CD4-positive, alpha-beta memory T cell (primary cell): ENCODE measurements around the gene FLT3. TPM values are rescaled to one million over a fixed set of nuclear protein-coding genes. Genes with fewer than 3 reads are reported as not detected.

Experiments used
- CTCF ChIA-PET: fragments of 350-600 bp; sonication (Branson Sonifier 250); formaldehyde crosslinking; loops from one replicate; lab custom pipeline; 2021; ENCODE audit warnings: inconsistent platforms; ENCODE audit not compliant: partially characterized antibody; lab: Charles Lee
- POLR2A ChIA-PET: fragments of 350-600 bp; sonication (Branson Sonifier 250); formaldehyde crosslinking; loops from one replicate; lab custom pipeline; 2021; ENCODE audit not compliant: partially characterized antibody; lab: Charles Lee
- DNase-seq, 5 donors: peaks; one replicate each; pipeline versions ENCODE4 v3.0.0 to v3.0.0-alpha.2; 2020 to 2022; ENCODE audit warnings: mixed read lengths in 1 of 5
- H3K27ac ChIP-seq: one replicate; pipeline ENCODE4 v1.7.0; 2013; ENCODE audit warnings: low read depth, low read length
- H3K27me3 ChIP-seq: 2 replicates; pipeline ENCODE4 v1.7.0; 2013; ENCODE audit warnings: mild to moderate bottlenecking, low read length, moderate library complexity; ENCODE audit not compliant: insufficient read depth
- H3K36me3 ChIP-seq: 2 replicates; pipeline ENCODE4 v1.7.0; 2013; ENCODE audit warnings: mild to moderate bottlenecking, low read length, moderate library complexity; ENCODE audit not compliant: insufficient read depth
- H3K4me1 ChIP-seq: 2 replicates; pipeline ENCODE4 v1.7.0; 2013; ENCODE audit warnings: mild to moderate bottlenecking, low read length, moderate library complexity; ENCODE audit not compliant: insufficient read depth
- H3K4me3 ChIP-seq, 2 donors: one replicate each; pipeline ENCODE4 v1.7.0; 2013; ENCODE audit warnings: low read length in 2 of 2, mild to moderate bottlenecking in 1 of 2
- H3K9me3 ChIP-seq, 2 donors: one replicate each; pipeline ENCODE4 v1.7.0; 2013; ENCODE audit warnings: low read length in 2 of 2, control low read depth in 1 of 2; ENCODE audit not compliant: control insufficient read depth in 1 of 2
- H3K27ac Mint-ChIP-seq, 7 donors: one replicate each; pipeline ENCODE4 v1.8.0; 2020 to 2021; ENCODE audit warnings: mixed read lengths in 7 of 7, mild to moderate bottlenecking in 6 of 7, inconsistent platforms in 3 of 7, moderate library complexity in 3 of 7
- H3K27me3 Mint-ChIP-seq, 2 donors: one replicate each; pipeline ENCODE4 v1.8.0; 2020 to 2021; ENCODE audit warnings: mixed read lengths in 2 of 2
- H3K36me3 Mint-ChIP-seq, 2 donors: one replicate each; pipeline ENCODE4 v1.8.0; 2020 to 2021; ENCODE audit warnings: mixed read lengths in 2 of 2, inconsistent platforms in 1 of 2, mild to moderate bottlenecking in 1 of 2
- H3K4me1 Mint-ChIP-seq, 4 donors: one replicate each; pipeline ENCODE4 v1.8.0; 2020 to 2021; ENCODE audit warnings: mixed read lengths in 4 of 4, mild to moderate bottlenecking in 1 of 4
- H3K4me3 Mint-ChIP-seq, 8 donors: one replicate each; pipeline ENCODE4 v1.8.0; 2020 to 2021; ENCODE audit warnings: mixed read lengths in 8 of 8, mild to moderate bottlenecking in 7 of 8, moderate library complexity in 6 of 8, inconsistent platforms in 3 of 8
- H3K9me3 Mint-ChIP-seq, 8 donors: one replicate each; pipeline ENCODE4 v1.8.0; 2020 to 2021; ENCODE audit warnings: mixed read lengths in 8 of 8, mild to moderate bottlenecking in 5 of 8, inconsistent platforms in 3 of 8, moderate library complexity in 1 of 8
- intact Hi-C: fragments of 100-400 bp; cut with micrococcal nuclease; formaldehyde crosslinking; loops from one replicate; pipeline ENCODE4 v1.15.1; 2023
- polyA plus RNA-seq, 2 donors: library from polyadenylated mRNA; unstranded; fragments of 300-500 nt; fragmentation: Illumina TruSeq; gene quantifications; one replicate each; pipeline ENCODE4 v1.2.3, GENCODE V29; 2021
- total RNA-seq, 2 experiments: library from RNA; stranded (reverse); gene quantifications; one replicate each; pipeline ENCODE4 v1.2.3, GENCODE V29; 2021

Gene FLT3
- total and polyA plus RNA-seq, 4 experiments from 2014 or later, result not detected

- Mint-ChIP-seq H3K27me3 (peaks cover 0 to 3% of the 10 kb centered on the region in 2 donors), H3K4me3 (no peak overlapping the region), H3K9me3 (peaks cover 0 to 2% (median 0%) of the 10 kb centered on the region in 8 donors), H3K4me1 (peaks cover 0 to 2% (median 0%) of the 10 kb centered on the region in 4 donors), H3K36me3 (no peaks in the 10 kb centered on the region), H3K27ac (no peak overlapping the region)
- DNase-seq, result no peak
- H3K9me3 ChIP-seq, result no peaks in the 10 kb centered on the region
- no peaks in the 10 kb centered on the region for H3K4me1 ChIP-seq
- H3K27me3 ChIP-seq, result no peaks in the 10 kb centered on the region
- intact Hi-C loops, result no loop called here
- H3K36me3 ChIP-seq, result no peaks in the 10 kb centered on the region
- H3K4me3 ChIP-seq, result no peak overlapping the region
- H3K27ac ChIP-seq, result no peak overlapping the region
- ChIA-PET CTCF (interaction anchor here (1.0 kb wide), 1 partner anchor 19 kb away, joined by 4 read pairs; no protein-coding TSS in a partner anchor), POLR2A (no interaction called here)
Observed at GRCh38 chr13:28002886-28003698, 97.3 kb downstream of the FLT3 start.

GRCh38 chr13:28001837-28002473, 98.4 kb downstream of the FLT3 start:
- Mint-ChIP-seq H3K36me3 (no peaks in the 10 kb centered on the region), H3K4me3 (no peak overlapping the region), H3K9me3 (peaks cover 0 to 2% (median 0%) of the 10 kb centered on the region in 8 donors), H3K27me3 (peaks cover 0 to 3% of the 10 kb centered on the region in 2 donors), H3K27ac (no peak overlapping the region), H3K4me1 (peaks cover 0 to 3% (median 0%) of the 10 kb centered on the region in 4 donors)
- intact Hi-C loops, result no loop called here
- DNase-seq, result no peak
- H3K27ac ChIP-seq, result no peak overlapping the region
- H3K36me3 ChIP-seq, result no peaks in the 10 kb centered on the region
- no peaks in the 10 kb centered on the region for H3K27me3 ChIP-seq
- H3K4me3 ChIP-seq, result no peak overlapping the region
- H3K4me1 ChIP-seq, result no peaks in the 10 kb centered on the region
- ChIA-PET POLR2A (no interaction called here), CTCF (interaction anchor here (1.0 kb wide), 1 partner anchor 18 kb away, joined by 4 read pairs; no protein-coding TSS in a partner anchor)
- no peaks in the 10 kb centered on the region for H3K9me3 ChIP-seq

GRCh38 chr13:28001049-28001448, 99.3 kb downstream of the FLT3 start:
- Histone ChIP-seq H3K4me3 (no peak overlapping the region), H3K36me3 (no peaks in the 10 kb centered on the region), H3K4me1 (no peaks in the 10 kb centered on the region), H3K27ac (no peak overlapping the region), H3K27me3 (no peaks in the 10 kb centered on the region), H3K9me3 (no peaks in the 10 kb centered on the region)
- intact Hi-C loops, result no loop called here
- ChIA-PET POLR2A (no interaction called here), CTCF (no interaction called here)
- DNase-seq, result no peak
- no peaks in the 10 kb centered on the region for H3K36me3 Mint-ChIP-seq
- H3K27me3 Mint-ChIP-seq, result peaks cover 0 to 3% of the 10 kb centered on the region in 2 donors
- H3K4me3 Mint-ChIP-seq, result no peak overlapping the region
- peaks cover 0 to 2% (median 0%) of the 10 kb centered on the region in 8 donors for H3K9me3 Mint-ChIP-seq
- H3K4me1 Mint-ChIP-seq, result peaks cover 0 to 3% (median 0%) of the 10 kb centered on the region in 4 donors
- no peak overlapping the region for H3K27ac Mint-ChIP-seq

GRCh38 chr13:28000567-28000966, 99.8 kb downstream of the FLT3 start:
- Mint-ChIP-seq H3K27me3 (peaks cover 0 to 3% of the 10 kb centered on the region in 2 donors), H3K4me1 (peaks cover 0 to 3% (median 0%) of the 10 kb centered on the region in 4 donors), H3K4me3 (no peak overlapping the region), H3K27ac (no peak overlapping the region), H3K36me3 (no peaks in the 10 kb centered on the region), H3K9me3 (peaks cover 0 to 2% (median 0%) of the 10 kb centered on the region in 8 donors)
- DNase-seq, result no peak
- H3K4me1 ChIP-seq, result no peaks in the 10 kb centered on the region
- H3K4me3 ChIP-seq, result no peak overlapping the region
- ChIA-PET POLR2A (no interaction called here), CTCF (no interaction called here)
- no peak overlapping the region for H3K27ac ChIP-seq
- intact Hi-C loops, result no loop called here
- no peaks in the 10 kb centered on the region for H3K27me3 ChIP-seq
- no peaks in the 10 kb centered on the region for H3K9me3 ChIP-seq
- no peaks in the 10 kb centered on the region for H3K36me3 ChIP-seq

- Histone ChIP-seq H3K27ac (no peak overlapping the region), H3K27me3 (no peaks in the 10 kb centered on the region), H3K9me3 (no peaks in the 10 kb centered on the region), H3K4me1 (no peaks in the 10 kb centered on the region), H3K36me3 (no peaks in the 10 kb centered on the region), H3K4me3 (no peak overlapping the region)
- Mint-ChIP-seq H3K27me3 (peaks cover 0 to 8% of the 10 kb centered on the region in 2 donors), H3K27ac (peak overlapping the region in 1 of 7 donors; percentile 13), H3K4me3 (no peak overlapping the region), H3K9me3 (peaks cover 0 to 2% (median 0%) of the 10 kb centered on the region in 8 donors), H3K36me3 (no peaks in the 10 kb centered on the region), H3K4me1 (peaks cover 0 to 3% (median 0%) of the 10 kb centered on the region in 4 donors)
- intact Hi-C loops, result no loop called here
- POLR2A ChIA-PET, result no interaction called here
- CTCF ChIA-PET, result interaction anchor here (0.6 to 4.5 kb wide), 3 partner anchors 13 to 608 kb away, joined by 3 to 26 read pairs (median 4); no protein-coding TSS in a partner anchor
- DNase-seq, result no peak
Observed at GRCh38 chr13:27997904-27998522, 102.4 kb downstream of the FLT3 start.

GRCh38 chr13:27991881-27992280, 108.5 kb downstream of the FLT3 start:
- H3K9me3 Mint-ChIP-seq, result no peaks in the 10 kb centered on the region
- no peak overlapping the region for H3K27ac Mint-ChIP-seq
- POLR2A ChIA-PET, result no interaction called here
- H3K4me1 Mint-ChIP-seq, result no peaks in the 10 kb centered on the region
- no peak overlapping the region for H3K27ac ChIP-seq
- CTCF ChIA-PET, result no interaction called here
- no peaks in the 10 kb centered on the region for H3K27me3 ChIP-seq
- H3K4me1 ChIP-seq, result no peaks in the 10 kb centered on the region
- no peak for DNase-seq
- H3K27me3 Mint-ChIP-seq, result peaks cover 4 to 15% of the 10 kb centered on the region in 2 donors
- H3K4me3 ChIP-seq, result no peak overlapping the region
- H3K36me3 ChIP-seq, result no peaks in the 10 kb centered on the region
- H3K4me3 Mint-ChIP-seq, result no peak overlapping the region
- intact Hi-C loops, result no loop called here
- no peaks in the 10 kb centered on the region for H3K9me3 ChIP-seq
- H3K36me3 Mint-ChIP-seq, result no peaks in the 10 kb centered on the region

- DNase-seq, result no peak
- ChIA-PET POLR2A (no interaction called here), CTCF (interaction anchor here (0.9 to 13.0 kb wide), 4 partner anchors 10 to 626 kb away, joined by 3 to 189 read pairs (median 6); no protein-coding TSS in a partner anchor)
- no peaks in the 10 kb centered on the region for H3K9me3 Mint-ChIP-seq
- no peaks in the 10 kb centered on the region for H3K4me1 ChIP-seq
- no peak within 1 kb of the TSS for H3K27ac ChIP-seq
- H3K27ac Mint-ChIP-seq, result no peak within 1 kb of the TSS
- H3K9me3 ChIP-seq, result no peaks in the 10 kb centered on the region
- no peak within 1 kb of the TSS for H3K4me3 Mint-ChIP-seq
- peaks cover 0 to 1% (median 0%) of the 10 kb centered on the region in 4 donors for H3K4me1 Mint-ChIP-seq
- H3K36me3 ChIP-seq, result no peaks in the 10 kb centered on the region
- intact Hi-C loops, result no loop called here
- H3K4me3 ChIP-seq, result no peak within 1 kb of the TSS
- H3K27me3 Mint-ChIP-seq, result peaks cover 10 to 15% of the 10 kb centered on the region in 2 donors
- H3K27me3 ChIP-seq, result peaks cover 3% of the 10 kb centered on the region
- no peaks in the 10 kb centered on the region for H3K36me3 Mint-ChIP-seq
Observed at GRCh38 chr13:27988520-27988919, 111.9 kb downstream of the FLT3 start, which contains the start of gene URAD. Gene URAD (minus strand): TSS chr13:27988693. CDS start chr13:27988637, 56 bp downstream.
